Adrenal gland (tissue), 5 donors: ENCODE measurements around the gene TMC1.

Source experiments
- CTCF ChIP-seq, 6 experiments: fragments of 450-650 bp in 4 of 6; fragments of 200-600 bp in 2 of 6; sonication (generic) in 1 of 6; IDR thresholded peaks; 1 replicate in 5 of 6; 2 replicates in 1 of 6; pipeline versions ENCODE4 v1.5.1 to v1.8.0; 2016 to 2021; ENCODE audit warnings: antibody characterized with exemption in 6 of 6, mild to moderate bottlenecking in 2 of 6, moderate library complexity in 1 of 6
- POLR2A ChIP-seq, 2 donors: fragments of 450-650 bp; IDR thresholded peaks; one replicate each; pipeline ENCODE4 v1.6.1; 2017; ENCODE audit warnings: antibody characterized with exemption in 2 of 2, mild to moderate bottlenecking in 2 of 2, moderate library complexity in 1 of 2
- donor health status: DM: no; HTN: no; CAD: no.

GRCh38 chr9:72675586-72675985 lies 154.2 kb downstream of the TMC1 start:
- no peak for TF ChIP-seq CTCF (IDR thresholded peaks at IDR 0.05)
- TF ChIP-seq POLR2A (IDR thresholded peaks at IDR 0.05): no peak
